GM18867 (cell line): ENCODE data around the gene BBS1.

Experiments
- ATAC-seq: cut with Tn5 transposase; IDR thresholded peaks from one replicate; pipeline ENCODE4 v1.9.1; 2021; ENCODE audit warnings: mild to moderate bottlenecking, moderate library complexity; ENCODE audit not compliant: unreplicated experiment

BBS1 gene

DNA sequence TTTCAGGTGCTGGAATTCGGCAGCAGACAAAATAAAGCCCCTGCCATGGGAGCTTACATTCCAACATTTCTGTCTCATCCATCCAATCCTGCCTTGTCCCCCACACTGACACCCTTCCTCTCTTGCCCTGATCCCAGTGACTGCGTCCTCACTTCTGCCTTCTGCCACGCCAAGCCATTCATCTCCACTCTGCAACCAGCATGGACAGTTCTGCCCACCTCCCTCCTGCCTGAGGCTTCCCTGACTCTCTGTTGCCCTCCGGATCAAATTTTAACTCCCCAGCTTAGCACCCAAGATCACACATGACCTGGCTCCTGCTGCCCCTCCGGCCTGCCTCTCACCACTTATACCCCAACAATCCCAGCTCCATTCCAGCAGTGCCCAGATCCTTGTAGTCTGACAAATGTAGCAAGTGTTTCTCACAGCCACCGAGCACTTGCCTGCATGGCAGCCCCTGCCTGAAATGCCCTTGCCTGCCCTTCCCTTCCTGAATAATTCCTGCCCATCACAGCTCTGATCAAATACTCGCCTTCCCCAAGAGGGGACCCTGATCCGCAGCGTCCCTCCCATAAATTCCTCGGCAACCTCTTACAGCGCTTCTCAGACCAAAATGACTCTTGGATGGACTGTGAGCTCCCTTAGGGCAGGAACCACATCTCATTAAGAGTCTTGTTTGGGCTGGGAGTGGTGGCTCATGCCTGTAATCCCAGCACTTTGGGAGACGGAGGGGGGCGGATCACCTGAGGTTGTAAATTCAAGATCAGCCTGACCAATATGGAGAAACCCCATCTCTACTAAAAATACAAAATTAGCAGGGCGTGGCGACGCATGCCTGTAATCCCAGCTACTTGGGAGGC, 38.6 kb downstream of the BBS1 start:
- no peak for ATAC-seq

GRCh38 chr11:66549696-66550095, 39.3 kb downstream of the BBS1 start:
- ATAC-seq = no peak

DNA sequence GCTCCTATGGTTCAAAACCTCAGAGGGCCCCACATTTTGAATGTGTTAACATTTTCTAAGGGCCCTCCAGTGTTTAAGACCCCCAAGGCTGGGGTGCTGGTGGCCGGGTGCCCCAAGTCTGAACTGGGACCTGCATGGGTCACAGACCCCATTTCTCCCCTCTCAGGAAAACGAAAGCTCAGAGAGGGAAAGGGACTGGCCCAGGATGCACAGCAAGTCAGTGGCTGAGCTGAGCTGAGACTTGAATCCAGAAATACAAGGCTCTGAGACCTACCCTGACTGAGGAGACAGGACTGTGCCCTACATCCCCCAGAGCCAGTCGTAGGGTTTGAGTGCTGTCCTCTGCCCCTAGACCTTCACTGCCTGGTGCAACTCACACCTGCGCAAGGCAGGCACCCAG, 40.5 kb downstream of the BBS1 start:
- ATAC-seq = no peak

GRCh38 chr11:66554602-66555001, 44.2 kb downstream of the BBS1 start:
- no peak for ATAC-seq

GRCh38 chr11:66555416-66555815, 45.0 kb downstream of the BBS1 start:
- no peak for ATAC-seq

DNA sequence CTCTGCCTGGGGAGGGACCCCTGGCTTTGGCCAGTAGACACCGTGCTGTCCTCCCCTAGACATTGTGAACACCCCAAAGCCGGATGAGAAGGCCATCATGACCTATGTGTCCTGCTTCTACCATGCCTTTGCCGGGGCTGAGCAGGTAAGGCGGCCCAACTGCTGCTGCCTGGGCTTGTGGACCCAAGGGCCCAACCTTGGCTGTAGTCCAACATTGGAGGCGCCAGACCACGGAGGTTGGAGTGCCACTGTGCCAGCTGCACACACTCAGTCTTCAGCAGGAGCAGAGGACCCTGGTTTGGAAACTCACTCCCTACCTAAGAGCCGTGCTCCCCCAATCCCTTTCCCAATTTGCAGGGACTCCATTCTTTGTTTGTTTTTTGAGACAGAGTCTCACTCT, 45.7 kb downstream of the BBS1 start:
- no peak for ATAC-seq

GRCh38 chr11:66557733-66558326, 47.4 kb downstream of the BBS1 start:
- no peak for ATAC-seq

- no peak for ATAC-seq
These were observed 48.9 kb downstream of the BBS1 start for GRCh38 chr11:66559142-66559865.

DNA sequence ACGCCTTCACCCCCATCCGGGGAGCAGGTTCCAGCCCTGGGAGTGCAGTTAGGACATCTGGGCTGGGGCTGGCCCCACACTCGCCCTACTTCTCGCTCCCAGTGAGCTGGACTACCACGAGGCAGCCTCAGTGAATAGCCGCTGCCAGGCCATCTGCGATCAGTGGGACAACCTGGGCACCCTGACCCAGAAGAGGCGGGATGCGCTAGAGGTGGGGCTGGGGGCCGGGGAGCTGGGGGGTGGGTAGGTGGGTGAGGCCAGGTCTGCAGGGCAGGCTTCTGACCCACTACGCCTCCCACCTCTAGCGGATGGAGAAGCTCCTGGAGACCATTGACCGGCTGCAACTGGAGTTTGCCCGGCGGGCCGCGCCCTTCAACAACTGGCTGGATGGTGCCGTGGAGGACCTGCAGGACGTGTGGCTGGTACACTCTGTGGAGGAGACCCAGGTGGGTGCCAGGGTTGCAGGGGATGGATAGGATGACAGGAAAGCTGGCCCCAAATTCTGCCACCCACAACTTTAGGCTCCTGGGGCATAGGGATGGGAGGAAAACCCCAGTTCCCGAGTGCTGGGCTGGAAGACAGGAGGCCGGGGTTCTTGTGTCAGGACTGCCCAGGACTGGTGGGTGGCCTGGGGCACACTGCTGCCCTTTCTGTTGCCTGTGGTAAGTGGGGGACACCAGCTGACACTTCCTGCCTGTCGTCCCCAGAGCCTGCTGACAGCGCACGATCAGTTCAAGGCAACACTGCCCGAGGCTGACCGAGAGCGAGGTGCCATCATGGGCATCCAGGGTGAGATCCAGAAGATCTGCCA, 49.6 kb downstream of the BBS1 start:
- ATAC-seq = no peak

DNA sequence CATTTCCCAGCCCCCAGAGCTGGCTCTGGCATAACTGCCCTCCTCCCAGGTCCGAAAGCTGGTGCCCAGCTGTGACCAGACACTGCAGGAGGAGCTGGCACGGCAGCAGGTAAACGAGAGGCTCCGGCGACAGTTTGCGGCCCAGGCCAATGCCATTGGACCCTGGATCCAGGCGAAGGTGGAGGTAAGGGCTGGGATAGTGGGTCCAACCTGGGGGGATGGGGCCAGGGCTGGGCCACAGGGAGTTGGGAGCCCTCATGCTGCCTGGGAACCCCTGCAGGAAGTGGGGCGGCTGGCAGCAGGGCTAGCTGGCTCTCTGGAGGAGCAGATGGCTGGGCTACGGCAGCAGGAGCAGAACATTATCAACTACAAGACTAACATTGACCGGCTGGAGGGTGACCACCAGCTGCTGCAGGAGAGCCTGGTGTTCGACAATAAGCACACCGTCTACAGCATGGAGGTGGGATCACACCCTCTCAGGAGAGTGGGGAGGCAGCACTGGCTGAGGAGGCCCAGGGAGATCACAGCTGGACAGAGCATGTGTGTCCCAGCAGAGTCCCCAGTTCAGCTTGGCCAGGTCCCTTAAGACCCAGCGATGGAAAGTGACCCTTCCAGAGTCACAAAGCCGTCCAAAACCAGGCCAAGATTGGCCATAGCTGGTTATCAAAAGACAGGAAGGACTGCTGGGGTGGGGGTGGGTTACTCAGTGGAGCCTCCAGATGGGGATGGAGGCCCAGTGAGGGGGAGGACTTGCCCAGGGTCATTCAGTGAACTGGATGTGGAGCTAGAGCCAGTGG, 50.9 kb downstream of the BBS1 start:
- ATAC-seq = no peak

- ATAC-seq = no peak
These were observed 51.5 kb downstream of the BBS1 start for GRCh38 chr11:66561975-66562248.

- no peak for ATAC-seq
These were observed 51.8 kb downstream of the BBS1 start for GRCh38 chr11:66562275-66562674.

DNA sequence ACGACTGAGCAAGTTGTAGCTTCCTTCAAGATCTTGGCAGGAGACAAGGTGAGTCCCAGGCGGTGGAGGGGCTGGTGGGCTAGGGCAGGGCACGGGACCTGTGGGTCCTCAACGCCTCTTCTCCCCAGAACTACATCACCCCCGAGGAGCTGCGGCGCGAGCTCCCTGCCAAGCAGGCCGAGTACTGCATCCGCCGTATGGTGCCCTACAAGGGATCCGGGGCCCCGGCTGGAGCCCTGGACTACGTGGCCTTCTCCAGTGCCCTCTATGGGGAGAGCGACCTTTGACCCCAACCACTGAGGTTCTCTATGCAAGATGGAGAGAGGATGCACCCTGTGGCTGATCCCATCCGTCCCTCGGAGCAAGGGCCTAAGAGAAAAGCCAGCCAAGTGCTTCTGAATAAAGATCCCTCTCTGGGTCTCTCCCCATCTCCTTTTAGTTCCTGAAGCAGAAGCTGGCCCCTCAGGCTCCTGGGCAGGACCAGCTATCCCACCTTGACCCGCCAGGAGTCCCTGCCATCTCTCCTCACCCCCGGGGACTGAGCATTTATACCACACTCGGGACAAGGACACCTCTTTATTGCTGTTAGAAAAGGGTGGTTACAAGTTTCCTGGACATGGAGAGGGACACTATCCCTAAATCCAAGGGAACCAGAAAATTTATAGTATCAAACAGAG, 52.6 kb downstream of the BBS1 start:
- ATAC-seq = no peak

GRCh38 chr11:66563832-66564231, 53.4 kb downstream of the BBS1 start:
- no peak for ATAC-seq

GRCh38 chr11:66564538-66564937, 54.1 kb downstream of the BBS1 start:
- no peak for ATAC-seq

DNA sequence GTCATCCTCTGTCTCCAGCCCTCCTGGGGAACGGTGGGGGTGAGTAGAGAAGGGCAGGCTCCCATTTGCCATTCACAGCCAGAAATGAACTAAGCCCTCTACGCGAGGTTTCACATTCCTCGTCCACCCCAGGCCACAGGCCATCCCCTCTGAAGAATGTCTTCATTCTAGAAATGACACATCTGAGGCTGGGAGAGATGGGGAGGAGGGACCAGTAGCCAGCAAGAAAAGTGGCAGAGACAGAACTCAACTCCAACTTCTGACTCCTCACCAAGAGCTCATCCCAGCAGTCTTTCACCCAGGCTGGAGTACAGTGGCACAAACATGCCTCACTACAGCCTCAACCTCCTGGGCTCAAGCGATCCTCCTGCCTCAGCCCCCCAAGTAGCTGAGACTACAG, 54.5 kb downstream of the BBS1 start:
- ATAC-seq = no peak

- no peak for ATAC-seq
These were observed 55.8 kb downstream of the BBS1 start for GRCh38 chr11:66566221-66566620.

- no peak for ATAC-seq
These were observed 57.3 kb downstream of the BBS1 start for GRCh38 chr11:66567787-66568123.

DNA sequence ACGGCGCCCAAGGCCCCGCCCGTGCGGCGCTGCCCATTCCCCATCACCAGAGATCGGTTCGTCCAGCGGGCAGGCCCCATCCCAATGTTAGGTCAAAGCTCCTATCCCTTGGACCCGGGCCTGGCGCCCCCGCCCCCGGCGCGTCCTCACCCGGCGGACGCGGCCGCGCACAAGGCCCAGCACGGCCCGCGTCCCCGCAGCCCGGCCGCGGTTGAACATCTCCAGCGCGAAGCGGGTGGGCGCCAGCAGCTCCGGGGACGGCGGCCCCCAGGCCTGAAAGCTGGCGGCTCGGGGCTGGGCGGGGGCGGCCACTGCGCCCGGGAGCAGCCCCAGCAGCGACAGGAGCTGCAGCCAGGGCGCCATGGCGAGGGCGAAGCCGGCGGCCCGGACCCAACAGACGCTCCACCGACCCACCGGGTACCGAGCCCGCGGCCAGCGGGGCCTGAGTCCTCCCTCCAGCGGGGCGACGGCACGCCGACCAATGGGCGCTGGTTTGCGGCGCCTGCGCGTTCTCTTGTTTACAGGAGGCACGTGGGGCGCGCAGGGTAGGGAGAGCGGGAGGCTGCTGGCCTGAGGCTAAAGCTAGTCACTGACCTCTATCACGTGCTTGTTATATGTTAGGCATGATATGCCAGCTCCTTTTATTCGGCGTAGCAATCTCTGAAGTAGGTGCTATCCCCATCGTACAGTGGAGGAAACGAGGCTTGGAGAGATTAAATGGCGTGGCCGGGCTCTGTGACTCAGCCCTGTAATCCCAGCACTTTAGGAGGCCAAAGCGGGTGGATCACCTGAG, 57.9 kb downstream of the BBS1 start, which contains the start of gene CTSF:
TSS of gene CTSF (minus strand) at position 483 of the 793 bp plus-strand sequence. CDS start at position 363, 120 bp downstream.
- no peak for ATAC-seq
